GM23338 (cell line): ENCODE measurements around the gene ZGPAT.

Source experiments
- EZH2 ChIP-seq: fragments of 200-600 bp; sonication (generic); IDR thresholded peaks from one replicate; pipeline ENCODE4 v1.8.0; 2017; ENCODE audit warnings: antibody characterized with exemption, mild to moderate bottlenecking, low read depth; ENCODE audit not compliant: unreplicated experiment
- EZH2phosphoT487 ChIP-seq: fragments of 200-600 bp; sonication (generic); IDR thresholded peaks from one replicate; pipeline ENCODE4 v1.8.1; 2018; ENCODE audit warnings: antibody characterized with exemption; ENCODE audit not compliant: unreplicated experiment
- JUNB ChIP-seq: IDR thresholded peaks from one replicate; pipeline ENCODE4 v1.6.1; 2016; ENCODE audit warnings: antibody characterized with exemption; ENCODE audit not compliant: unreplicated experiment
- POLR2AphosphoS5 ChIP-seq: IDR thresholded peaks from 2 replicates; pipeline ENCODE4 v1.6.1; 2016; ENCODE audit warnings: antibody characterized with exemption, low read depth
- ZNF114 ChIP-seq: fragments of 250-450 bp; sonication (Bioruptor Pico); IDR thresholded peaks from 2 replicates; pipeline ENCODE4 v1.5.0; 2020; ENCODE audit warnings: mild to moderate bottlenecking, moderate library complexity
- TF ChIP-seq, protein P1 (sequence below), 2 experiments: fragments of 200-600 bp in 1 of 2; sonication (generic) in 1 of 2; conservative IDR thresholded peaks; 2 replicates each; pipeline versions ENCODE4 v1.5.1 to v1.6.1; 2016 to 2017; ENCODE audit warnings: antibody characterized with exemption in 2 of 2, low read depth in 2 of 2, mild to moderate bottlenecking in 2 of 2, moderate library complexity in 1 of 2
- TF ChIP-seq, protein P2 (sequence below): IDR thresholded peaks from one replicate; pipeline ENCODE4 v1.6.1; 2018; ENCODE audit warnings: antibody characterized with exemption; ENCODE audit not compliant: unreplicated experiment

DNA sequence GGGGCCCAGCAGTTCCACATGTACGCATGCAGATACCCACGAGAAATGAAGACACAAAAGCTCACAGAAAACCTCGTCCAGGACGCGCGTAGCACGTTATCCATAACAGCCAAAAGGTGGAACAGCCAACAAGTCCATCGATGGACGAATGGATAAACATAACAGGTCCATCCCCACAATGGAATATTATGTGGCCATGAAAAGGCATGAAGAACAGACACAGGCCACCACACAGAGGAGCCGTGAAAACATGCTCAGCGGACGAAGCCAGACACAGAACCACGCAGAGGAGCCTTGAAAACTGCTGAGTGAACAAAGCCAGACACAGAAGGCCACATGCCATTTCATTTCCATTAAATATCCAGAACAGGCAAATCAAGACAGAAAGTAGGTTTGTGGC is 69.8 kb downstream of the ZGPAT start:
- TF ChIP-seq POLR2AphosphoS5 (no peak), EZH2phosphoT487 (no peak), EZH2 (no peak), JUNB (no peak), ZNF114 (CRISPR knock-in tag) (no peak)
- TF ChIP-seq, protein P1, sequence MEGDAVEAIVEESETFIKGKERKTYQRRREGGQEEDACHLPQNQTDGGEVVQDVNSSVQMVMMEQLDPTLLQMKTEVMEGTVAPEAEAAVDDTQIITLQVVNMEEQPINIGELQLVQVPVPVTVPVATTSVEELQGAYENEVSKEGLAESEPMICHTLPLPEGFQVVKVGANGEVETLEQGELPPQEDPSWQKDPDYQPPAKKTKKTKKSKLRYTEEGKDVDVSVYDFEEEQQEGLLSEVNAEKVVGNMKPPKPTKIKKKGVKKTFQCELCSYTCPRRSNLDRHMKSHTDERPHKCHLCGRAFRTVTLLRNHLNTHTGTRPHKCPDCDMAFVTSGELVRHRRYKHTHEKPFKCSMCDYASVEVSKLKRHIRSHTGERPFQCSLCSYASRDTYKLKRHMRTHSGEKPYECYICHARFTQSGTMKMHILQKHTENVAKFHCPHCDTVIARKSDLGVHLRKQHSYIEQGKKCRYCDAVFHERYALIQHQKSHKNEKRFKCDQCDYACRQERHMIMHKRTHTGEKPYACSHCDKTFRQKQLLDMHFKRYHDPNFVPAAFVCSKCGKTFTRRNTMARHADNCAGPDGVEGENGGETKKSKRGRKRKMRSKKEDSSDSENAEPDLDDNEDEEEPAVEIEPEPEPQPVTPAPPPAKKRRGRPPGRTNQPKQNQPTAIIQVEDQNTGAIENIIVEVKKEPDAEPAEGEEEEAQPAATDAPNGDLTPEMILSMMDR (conservative IDR thresholded peaks at IDR 0.05; ENCODE audit: low read depth in 2 of 2) = no peak
- TF ChIP-seq, protein P2, sequence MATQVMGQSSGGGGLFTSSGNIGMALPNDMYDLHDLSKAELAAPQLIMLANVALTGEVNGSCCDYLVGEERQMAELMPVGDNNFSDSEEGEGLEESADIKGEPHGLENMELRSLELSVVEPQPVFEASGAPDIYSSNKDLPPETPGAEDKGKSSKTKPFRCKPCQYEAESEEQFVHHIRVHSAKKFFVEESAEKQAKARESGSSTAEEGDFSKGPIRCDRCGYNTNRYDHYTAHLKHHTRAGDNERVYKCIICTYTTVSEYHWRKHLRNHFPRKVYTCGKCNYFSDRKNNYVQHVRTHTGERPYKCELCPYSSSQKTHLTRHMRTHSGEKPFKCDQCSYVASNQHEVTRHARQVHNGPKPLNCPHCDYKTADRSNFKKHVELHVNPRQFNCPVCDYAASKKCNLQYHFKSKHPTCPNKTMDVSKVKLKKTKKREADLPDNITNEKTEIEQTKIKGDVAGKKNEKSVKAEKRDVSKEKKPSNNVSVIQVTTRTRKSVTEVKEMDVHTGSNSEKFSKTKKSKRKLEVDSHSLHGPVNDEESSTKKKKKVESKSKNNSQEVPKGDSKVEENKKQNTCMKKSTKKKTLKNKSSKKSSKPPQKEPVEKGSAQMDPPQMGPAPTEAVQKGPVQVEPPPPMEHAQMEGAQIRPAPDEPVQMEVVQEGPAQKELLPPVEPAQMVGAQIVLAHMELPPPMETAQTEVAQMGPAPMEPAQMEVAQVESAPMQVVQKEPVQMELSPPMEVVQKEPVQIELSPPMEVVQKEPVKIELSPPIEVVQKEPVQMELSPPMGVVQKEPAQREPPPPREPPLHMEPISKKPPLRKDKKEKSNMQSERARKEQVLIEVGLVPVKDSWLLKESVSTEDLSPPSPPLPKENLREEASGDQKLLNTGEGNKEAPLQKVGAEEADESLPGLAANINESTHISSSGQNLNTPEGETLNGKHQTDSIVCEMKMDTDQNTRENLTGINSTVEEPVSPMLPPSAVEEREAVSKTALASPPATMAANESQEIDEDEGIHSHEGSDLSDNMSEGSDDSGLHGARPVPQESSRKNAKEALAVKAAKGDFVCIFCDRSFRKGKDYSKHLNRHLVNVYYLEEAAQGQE = no peak
